DMS 273 treated with DMSO at 0.1 percent for 48 hours (cell line): Measurements from ENCODE around the gene IL25.
"Not testable (repeated sequence)": the region's sequence is repeated elsewhere in the genome, so short reads cannot be mapped to it uniquely, and the experiment has no call there.

Source experiments
- DNase-seq: peaks from one replicate; lab custom pipeline; 2025; lab: John Stamatoyannopoulos, UW

The IL25 gene

DNA sequence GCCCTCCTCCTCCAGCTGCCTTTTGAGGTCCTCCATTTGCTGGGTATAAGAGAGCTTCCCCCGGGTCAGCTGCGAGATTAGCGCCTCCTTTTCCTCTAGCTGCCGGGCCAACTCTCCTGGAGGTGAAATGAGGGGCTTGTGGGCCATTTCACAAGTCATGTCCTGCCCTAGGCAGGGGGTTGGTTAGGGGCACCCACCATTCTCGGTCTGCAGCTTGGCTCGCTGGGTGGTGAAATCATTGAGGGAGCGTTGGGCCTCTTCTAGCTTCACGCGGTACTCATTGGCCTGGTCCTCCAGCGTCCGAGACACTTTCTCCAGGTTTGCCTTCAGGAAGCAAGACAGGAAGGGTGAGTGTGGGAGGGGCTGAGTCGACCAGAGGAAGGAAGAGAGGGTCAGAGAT, 16.8 kb downstream of the IL25 start:
- no peak for DNase-seq

DNA sequence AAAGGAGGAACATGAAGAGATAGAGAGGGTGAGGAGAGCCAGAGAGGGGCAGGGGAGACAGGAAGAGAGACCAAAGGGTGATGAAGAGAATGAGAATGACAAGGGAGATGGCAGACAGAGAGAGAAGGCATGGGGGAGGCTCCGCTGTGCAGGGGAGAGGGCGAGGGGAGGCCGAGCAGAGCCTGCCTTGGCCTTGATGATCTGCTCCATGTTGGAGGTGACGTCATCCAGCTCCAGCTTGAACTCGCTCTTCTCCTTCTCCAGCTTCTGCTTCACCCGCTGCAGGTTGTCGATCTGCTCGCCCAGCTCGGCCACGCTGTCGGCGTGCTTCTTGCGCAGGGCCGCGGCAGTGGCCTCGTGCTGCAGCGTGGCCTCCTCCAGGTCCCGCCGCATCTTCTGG, 17.3 kb downstream of the IL25 start:
- DNase-seq = not testable (repeated sequence)

DNA sequence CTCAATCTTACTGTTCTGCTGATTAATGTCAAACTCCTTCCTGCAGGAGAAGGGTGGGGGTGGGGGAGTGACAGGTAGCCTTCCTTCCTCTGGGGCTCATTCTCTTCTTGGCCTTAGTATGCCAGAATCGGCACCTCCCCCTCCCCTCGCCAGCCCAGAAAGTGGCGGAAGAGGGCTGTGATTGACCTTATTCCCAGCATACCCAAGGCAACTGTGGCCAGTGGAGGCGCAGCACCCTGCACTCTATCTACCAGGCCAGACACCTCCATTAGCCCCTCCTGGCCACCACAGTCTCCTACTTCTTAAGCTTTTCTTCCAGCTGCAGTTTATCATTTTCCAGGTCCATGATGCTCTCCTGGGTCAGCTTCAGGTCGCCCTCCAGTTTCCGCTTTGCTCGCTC, 20.0 kb downstream of the IL25 start:
- DNase-seq = no peak

DNA sequence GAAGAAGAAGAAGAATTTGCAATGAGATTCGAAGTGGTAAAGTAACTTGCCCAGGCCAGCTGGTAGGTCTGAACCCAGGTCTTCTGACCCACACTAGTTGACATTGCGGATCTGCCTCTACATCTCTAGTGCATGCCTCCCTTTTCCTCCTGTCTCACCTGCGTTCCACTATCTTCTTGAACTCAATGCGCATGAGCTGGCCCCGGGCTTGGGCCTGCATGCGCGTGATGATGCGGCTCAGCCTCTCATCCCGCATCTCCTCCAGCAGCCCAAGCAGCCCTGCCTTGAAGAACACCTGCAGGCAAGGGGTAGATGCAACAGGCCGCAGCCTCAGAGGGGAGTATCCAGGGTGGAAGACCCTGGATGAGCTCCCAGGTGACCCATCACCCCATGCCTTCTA, 23.5 kb downstream of the IL25 start:
- no peak for DNase-seq

DNA sequence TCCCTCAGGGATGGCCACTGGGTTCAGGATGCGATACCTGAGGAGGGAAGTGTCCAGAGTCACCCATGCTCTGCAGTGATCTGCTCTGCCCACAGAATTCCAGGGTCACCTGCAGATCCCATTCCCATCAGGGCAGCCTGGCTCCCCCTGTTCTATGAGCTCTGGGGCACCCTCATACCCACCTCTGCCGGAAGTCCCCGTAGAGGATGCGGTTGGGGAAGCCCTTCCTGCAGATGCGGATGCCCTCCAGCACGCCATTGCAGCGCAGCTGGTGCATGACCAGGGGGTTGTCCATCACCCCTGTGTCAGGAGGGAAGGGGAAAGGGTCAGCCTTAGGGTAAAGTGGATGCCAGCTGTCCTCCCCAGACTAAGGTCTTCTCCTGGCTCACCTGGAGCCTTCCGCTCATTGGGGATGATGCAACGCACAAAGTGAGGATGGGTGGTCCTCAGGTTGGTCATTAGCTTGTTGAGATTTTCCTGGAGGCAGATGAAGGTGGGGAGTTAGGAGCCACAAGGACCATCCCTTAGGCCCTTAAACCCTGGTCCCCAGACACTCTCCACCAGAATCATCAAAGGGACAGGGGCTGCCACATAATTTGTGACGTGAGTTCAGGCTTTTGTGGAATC, 24.3 kb downstream of the IL25 start:
- DNase-seq = no peak

DNA sequence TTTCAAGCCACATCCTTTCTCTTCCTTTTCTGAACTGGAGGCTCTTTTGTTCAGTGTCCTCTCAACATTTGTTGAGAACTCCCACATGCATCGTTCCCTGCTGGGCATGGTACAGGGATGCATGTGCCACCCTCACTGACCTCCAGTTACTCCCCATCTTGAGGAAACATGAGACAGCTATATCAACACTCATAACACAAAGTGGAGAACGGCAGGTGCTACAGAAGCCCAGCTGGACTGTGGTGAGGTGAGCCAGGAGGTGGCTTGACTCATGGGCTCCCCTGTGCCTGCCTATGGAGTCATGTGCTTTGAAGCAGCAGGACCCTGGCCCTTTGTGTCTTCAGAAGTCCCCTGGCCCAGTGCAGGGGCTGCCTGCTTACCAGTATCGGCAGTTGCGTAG, 25.7 kb downstream of the IL25 start:
- no peak for DNase-seq

DNA sequence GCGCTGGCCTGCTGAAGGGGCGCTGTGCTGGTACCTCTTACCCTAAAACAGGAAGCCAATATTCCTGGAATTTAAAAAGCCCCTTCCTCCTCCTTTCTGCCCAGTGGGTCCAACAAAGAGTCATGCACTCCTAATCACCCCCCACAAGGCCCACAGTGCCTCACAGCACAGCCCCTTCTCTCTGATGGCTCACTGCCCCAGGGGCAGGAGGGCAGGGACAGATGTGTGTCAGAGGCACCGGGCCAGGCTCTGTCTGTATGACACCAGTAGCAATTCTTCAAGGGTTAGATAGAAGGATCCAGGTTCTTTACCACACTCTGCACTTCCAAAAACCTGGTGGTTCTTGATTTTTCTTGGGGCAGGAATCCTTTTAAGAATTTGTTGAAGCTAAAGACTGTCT, 26.5 kb downstream of the IL25 start:
- no peak for DNase-seq

DNA sequence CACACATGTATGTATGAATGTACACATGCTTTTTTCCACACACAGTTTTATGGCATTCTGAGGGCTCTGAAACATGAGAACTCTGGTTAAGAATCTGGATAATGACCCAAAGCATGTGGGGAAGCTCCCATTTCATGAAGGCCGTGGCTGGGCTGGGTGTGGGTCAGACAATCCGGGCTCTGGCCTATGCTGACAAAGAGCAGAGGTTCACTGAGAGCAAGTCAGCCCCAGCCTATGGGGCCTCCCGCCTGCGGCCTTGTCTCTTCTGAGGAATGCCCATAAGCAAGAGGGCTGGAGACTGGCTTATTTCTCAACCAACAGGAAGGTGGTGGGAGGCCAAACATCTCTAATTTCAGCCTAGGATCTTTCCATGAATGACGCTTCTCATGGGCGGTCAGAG, 27.0 kb downstream of the IL25 start:
- DNase-seq = no peak

DNA sequence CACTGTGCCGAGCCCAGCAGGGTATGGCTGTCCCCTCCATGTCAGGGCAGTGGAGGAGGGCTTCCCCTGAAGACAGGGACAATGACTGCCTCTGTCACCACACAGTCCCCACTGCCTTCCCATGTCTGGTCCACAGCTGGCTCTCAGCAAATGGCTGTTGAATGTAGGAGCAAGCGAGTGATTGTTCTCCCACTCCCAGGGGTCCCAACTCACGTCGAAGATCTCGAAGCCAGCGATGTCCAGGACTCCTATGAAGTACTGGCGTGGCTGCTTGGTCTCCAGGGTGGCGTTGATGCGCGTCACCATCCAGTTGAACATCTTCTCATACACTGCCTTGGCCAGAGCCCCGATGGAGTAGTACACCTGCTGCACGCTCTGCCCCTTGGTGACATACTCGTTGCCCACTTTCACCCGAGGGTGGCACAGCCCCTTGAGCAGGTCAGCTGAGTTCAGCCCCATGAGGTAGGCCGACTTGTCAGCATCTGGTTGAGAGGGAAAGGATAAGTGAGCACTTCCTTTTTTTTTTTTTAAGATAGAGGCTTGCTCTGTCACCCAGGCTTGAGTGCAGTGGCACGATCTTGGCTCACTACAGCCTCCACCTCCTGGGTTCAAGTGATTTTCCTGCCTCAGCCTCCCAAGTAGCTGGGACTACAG, 28.0 kb downstream of the IL25 start:
- not testable (repeated sequence) for DNase-seq

DNA sequence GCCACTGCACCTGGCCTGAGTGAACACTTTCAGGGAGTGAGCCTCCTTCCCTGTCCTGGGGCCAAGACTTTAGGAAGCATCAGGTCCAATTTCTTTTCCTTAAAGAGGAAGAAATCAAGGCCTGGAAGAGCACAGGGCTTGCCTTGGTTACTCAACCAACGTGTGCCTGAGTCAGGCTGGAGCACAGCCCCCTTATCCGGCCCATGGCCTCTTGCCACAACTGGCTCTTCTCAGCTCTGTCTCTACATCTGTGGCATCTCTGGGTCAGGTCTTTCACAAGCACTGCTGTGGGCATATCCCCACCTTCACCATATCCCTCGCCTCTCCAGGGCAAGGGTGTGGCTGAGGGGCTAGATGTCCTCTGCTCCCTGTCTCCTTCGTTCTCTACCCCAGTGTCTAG, 28.7 kb downstream of the IL25 start:
- DNase-seq = no peak

DNA sequence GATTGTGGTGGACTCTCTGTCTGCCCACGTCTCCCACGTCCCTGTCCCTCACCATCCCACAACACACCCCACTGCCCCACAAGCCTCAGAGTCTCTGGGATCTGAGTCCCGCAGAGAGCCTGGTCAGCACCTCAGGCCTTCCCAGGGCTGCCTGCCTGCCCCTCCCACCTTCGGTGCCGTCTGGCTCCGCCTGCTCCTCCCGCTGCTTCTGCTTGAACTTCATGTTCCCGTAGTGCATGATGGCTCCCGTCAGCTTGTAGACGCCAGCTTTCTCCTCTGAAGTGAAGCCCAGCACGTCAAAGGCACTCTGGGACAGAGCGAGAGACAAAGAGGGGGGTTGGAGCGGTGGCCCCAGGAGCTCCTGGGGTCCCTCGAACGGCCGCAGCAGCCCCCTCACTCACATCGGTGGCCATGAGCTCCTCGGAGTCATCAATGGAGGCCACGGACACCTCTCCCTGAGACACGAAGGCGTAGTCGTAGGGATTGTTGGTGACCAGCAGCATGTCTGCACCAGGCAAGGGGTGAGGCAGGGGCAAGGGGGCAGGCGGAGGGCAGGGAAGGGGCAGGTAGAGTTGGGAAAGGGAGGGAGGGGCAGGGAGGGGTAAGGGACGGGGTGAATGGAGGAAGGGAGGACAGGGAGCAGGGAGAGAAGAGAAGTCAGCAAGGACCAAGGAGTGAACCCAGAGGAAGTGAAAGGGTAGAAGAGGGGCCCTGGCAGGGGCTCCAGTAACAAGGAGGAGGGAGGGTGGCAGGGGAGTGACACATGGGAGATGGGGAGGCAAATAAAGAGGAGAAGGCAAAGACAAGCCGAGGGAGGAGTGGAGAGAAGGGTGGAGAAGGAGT, 29.9 kb downstream of the IL25 start:
- no peak for DNase-seq

DNA sequence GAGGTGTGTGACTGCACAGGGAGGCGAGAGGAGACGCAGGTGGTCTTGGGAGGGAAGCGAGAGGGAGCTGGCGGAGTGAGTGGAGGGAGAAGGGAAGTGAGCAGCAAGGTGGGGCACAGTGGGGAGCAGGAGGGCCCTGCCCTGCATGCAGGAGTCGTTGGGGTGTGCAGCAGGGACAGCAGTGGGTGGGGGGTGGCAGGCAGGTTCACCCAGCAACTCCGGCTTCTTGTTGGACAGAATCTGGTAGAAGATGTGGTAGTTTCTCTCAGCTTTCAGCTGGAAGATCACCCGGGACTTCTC, 30.5 kb downstream of the IL25 start:
- no peak for DNase-seq

DNA sequence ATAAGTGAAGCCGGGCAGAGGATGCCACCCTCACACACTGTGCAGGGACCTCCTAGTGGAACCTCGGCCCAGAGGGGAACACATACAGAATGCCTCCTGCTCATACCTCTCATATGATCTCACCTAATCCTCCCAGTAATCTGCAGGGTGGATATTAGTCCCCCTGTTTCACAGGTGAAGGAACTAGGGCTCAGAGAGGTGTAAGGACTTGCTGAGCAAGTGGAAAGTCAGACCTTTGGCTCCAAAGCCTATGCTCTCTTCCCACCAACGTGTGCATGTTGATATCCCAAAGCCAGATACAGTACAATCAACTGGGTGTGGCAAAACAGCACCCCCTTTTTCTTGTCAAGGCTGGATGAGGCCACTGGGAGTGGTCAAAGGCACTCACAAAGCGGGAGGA, 31.3 kb downstream of the IL25 start:
- no peak for DNase-seq

DNA sequence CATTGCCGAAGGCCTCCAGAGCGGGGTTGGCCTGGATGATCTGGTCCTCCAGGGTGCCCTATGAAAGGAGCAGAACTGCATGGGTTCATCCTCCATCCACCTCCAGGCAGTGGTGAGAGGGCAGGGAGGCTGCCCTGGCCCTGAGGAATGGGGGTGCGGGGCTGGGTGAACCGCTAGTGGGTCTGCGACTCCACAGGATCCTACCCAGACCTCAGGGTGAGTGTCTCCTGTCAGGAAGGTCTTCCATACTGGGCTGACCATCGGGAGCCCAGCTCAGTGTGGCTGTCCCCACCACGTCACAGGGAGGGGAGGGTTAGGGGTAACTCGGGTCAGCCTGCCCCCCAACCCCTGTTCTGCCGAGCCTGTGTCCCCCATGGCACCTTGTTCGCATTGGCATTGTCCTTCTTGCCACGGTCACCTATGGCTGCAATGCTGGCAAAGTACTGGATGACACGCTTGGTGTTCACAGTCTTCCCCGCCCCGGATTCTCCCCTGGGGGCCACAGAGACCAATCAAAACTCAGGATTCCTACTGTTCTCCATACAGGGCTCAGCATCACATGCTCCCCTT, 31.8 kb downstream of the IL25 start:
- no peak for DNase-seq

DNA sequence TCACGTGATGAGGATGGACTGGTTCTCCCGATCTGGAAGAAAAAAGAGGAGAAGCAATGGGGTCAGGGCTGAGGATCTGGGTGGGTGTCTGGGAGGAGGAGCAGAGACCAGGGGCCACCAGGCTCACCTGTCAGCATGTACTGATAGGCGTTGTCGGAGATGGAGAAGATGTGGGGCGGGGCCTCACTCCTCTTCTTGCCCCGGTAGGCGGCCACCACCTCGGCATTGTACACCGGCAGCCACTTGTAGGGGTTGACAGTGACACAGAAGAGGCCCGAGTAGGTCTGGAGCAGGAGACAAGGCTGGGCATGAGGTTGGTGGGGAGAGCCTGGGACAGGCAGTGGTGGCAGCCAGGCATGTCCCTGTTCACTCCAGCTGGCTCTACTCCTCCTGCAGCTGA, 32.5 kb downstream of the IL25 start:
- DNase-seq = no peak

DNA sequence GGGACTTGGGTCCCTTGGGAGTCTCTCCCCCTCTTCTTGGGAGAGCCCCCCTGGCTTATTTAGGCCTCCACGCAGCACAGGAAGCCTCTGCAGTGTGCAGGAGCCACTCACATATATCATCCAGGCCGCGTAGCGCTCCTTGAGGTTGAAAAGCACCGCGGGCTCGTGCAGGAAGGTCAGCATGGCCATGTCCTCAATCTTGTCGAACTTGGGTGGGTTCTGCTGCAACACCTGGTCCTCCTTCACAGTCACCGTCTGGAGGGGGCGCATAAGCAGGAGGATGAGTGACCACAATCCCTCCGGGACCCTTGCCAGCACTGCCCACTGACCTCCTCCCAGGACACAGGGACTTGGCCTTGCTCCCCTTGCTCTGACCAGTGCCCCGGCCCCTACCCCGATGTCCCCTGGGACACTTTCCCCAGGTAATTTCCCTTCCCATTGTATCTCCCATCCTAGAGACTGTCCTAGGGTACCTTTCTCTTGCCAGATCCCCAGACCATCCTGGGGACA, 33.0 kb downstream of the IL25 start:
- DNase-seq = no peak

DNA sequence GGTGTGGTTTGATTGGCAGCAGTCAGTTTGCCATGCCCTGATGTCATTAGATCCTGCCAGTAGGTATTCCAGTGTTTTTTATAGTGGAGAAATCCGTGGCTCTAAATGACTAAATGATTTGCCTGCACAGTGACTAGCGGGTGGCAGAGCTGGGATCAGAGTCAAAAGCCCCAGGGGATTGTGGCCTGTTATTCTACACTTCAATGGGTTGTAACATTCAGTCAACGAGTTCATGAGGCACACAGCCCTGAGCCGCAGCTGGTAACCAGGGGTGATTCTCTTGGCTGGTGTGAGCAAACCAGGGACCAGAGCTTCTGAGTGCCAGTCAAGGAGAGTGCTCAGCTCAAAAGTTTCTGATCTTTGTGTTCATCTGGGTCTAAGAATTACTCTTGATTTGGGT, 33.6 kb downstream of the IL25 start:
- DNase-seq = no peak

DNA sequence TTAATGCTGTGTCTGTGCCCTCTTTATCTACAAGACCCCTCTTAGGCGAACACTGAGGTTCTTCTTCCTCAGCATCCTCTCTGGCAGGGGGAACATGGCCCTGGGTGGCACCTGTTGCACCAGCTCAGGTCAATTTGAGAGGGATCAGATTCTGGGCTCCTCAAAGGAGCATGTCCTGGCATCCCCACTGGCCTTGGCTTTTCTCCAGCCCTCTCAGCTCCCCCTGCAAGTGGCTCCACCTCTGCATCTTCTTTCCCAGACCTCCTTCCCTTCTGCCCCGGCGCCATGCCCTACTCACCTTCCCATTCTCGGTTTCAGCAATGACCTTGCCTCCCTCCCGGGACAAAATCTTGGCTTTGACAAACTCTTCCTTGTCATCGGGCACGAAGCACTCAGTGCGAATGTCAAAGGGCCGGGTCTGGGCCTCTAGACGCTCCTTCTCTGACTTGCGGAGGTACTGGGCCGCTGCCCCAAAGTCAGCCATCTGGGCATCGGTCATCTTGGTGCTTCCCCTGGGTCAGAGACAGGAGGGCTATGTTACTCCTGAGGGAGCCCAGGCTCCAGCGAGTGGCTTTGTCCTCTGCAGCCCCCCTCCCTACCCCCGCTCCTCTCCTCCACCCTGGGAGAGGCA, 34.2 kb downstream of the IL25 start:
- no peak for DNase-seq

DNA sequence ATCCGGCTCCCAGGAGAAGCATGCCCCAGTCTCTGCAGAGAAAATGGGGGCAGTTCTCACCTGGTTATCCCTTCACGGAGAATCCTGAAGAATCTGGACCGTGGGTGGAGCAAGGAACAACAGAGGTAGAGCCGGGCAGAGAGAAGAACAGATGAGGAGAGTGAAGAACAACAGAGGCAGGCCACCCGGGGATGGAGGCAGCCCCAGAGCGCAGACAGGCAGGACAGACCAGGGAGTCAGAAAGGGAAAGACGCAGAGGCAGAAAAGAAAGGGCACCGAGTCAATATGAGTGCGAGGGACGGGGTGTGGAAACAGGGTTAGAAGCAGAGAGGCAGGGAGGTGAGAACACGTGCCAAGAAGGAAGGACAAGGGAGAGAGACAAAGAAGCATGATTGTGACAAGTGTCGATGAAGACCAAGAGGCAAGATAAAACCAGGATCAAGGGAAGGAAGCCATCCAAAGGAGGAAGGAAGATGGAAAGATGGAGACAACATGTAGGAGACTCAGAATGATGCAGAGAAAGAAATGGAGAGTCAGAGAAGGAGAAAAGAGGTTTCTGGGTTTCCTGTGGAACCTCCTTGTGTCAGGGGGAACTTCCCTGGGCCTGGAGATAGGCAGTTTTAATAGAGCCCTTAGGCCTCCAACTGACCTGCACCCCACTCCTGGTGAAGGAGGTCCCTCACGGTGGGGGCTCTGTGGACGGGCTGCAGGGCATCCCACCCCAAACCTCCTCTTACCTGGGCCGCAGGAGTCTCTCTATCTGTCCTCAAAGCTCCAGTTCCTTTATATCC, 35.1 kb downstream of the IL25 start, which contains the start of gene MYH6:
Gene MYH6, minus strand, starts transcription at position 758 of the 791 bp plus-strand sequence. CDS start 1,050 bp downstream, outside the sequence.
- DNase-seq = no peak

DNA sequence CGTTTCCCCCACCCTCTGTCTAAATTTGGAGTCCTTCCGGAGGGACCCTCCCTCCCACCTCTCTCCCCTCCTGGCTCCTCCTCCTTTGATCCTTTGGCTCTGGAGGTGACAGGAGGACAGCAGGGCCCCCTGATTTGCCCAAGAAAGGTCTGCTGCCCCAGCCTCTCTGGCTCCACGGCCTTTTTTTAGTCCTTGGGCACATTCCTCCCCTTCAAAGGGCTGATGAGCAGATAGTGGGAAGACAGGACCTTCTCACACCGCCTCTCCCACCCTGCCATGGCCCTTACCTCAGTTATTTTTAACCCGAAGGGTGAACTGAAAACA, 35.7 kb downstream of the IL25 start:
- DNase-seq = no peak

DNA sequence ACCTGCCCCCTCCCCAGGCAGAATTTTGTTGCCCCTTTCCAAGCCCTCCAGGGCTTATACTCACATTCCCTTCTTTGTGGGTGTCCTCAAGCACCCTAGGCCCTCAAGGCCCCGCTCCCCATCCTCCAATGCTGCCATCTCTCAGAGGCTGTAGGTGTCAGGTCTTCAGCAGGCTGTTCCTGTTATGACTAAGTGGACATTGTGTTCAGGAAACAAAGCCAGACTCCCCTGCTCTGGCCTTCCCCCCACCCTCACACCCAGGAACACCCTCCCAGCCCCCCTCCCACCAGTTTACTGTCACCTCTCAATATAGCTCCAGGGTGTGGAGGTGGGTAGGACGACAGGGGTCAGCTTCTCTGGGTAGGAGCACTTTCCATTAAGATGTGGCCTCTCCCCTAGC, 36.9 kb downstream of the IL25 start:
- no peak for DNase-seq
